Fibroblast of the aortic adventitia (primary cell): ENCODE data around the gene COL11A2. TPM values are rescaled to one million over a fixed set of nuclear protein-coding genes. Genes with fewer than 3 reads are reported as not detected.

ENCODE experiments used
- DNase-seq: peaks from one replicate; pipeline ENCODE4 v3.0.0-alpha.2; 2010; ENCODE audit warnings: low read depth
- H3K4me3 ChIP-seq: 2 replicates; pipeline ENCODE4 v1.5.1; 2011; ENCODE audit warnings: low read depth, mild to moderate bottlenecking, control low read depth, low read length, moderate library complexity
- total RNA-seq: library from RNA; depleted of rRNA; stranded (reverse); fragments of >200 nt; gene quantifications from 2 replicates; pipeline ENCODE4 v1.2.3, GENCODE V29; 2012; ENCODE audit warnings: low replicate concordance
- TF ChIP-seq, protein P1 (sequence below): IDR thresholded peaks from 2 replicates; pipeline ENCODE4 v1.5.1; 2011; ENCODE audit warnings: mild to moderate bottlenecking, low read length, control low read depth, inconsistent platforms; ENCODE audit not compliant: insufficient read depth

Gene COL11A2
- total RNA-seq, 1 donor, result 0.09 TPM

GRCh38 chr6:33198853-33199436 is 6.7 kb upstream of the COL11A2 start:
- no peak for DNase-seq
- TF ChIP-seq, protein P1, sequence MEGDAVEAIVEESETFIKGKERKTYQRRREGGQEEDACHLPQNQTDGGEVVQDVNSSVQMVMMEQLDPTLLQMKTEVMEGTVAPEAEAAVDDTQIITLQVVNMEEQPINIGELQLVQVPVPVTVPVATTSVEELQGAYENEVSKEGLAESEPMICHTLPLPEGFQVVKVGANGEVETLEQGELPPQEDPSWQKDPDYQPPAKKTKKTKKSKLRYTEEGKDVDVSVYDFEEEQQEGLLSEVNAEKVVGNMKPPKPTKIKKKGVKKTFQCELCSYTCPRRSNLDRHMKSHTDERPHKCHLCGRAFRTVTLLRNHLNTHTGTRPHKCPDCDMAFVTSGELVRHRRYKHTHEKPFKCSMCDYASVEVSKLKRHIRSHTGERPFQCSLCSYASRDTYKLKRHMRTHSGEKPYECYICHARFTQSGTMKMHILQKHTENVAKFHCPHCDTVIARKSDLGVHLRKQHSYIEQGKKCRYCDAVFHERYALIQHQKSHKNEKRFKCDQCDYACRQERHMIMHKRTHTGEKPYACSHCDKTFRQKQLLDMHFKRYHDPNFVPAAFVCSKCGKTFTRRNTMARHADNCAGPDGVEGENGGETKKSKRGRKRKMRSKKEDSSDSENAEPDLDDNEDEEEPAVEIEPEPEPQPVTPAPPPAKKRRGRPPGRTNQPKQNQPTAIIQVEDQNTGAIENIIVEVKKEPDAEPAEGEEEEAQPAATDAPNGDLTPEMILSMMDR, result no peak
- peak overlapping the region; percentile 97 for H3K4me3 ChIP-seq

GRCh38 chr6:33198159-33198852 is 6.0 kb upstream of the COL11A2 start:
- peak overlapping the region; percentile 22 for H3K4me3 ChIP-seq
- no peak for DNase-seq
- TF ChIP-seq, protein P1, result no peak

- DNase-seq, result peak; percentile 74
- TF ChIP-seq, protein P1, result peak; percentile 82
- peak overlapping the region; percentile 15 for H3K4me3 ChIP-seq
Measured at GRCh38 chr6:33197431-33198048, 5.3 kb upstream of the COL11A2 start.

DNA sequence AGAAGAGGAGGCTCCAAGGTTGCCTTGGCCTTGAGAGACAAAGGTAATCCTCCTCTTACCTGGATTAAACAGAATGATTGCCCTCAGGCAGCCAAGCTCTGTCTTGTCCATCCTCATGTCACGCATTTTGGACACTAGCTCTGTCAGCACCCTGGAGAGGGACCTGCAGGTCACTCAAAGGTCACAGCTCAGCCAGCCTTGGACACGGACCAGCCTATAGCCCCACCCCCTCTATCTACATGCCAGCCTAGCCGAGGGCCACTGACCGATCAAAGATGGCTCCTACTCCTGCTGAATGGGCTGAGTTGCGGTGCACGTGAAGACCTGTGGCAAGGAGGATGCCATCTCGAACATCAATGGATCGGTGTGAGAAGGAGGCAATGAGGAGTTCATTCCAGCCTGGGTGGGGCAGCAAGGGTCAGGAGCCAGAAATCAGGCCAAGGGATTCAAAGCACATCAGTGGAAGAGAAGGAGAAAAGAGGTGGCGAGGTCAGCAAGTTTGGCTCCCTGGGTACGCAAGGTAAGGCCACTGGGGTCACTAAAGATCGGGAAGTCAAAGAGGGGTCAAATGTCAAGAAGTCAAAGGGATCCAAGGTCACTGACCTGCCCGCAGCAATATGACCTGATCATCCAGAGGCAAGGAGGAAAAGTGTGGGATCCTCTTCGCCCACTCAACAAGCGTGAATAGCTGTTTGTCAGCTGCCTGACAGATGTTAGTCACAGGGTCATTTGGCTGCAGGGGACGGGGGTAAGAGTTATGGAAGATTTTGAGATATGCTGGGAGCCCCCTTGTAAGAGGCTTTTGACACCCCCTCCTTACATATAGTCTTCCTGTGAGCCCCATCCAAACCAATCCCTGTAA is 3.3 kb upstream of the COL11A2 start:
- TF ChIP-seq, protein P1, result no peak
- no peak for DNase-seq
- H3K4me3 ChIP-seq, result no peak overlapping the region

- TF ChIP-seq, protein P1, result no peak
- DNase-seq, result no peak
- no peak overlapping the region for H3K4me3 ChIP-seq
Measured at GRCh38 chr6:33194431-33194979, 2.2 kb upstream of the COL11A2 start.

GRCh38 chr6:33193619-33194018 is 1.4 kb upstream of the COL11A2 start:
- H3K4me3 ChIP-seq, result no peak overlapping the region
- no peak for DNase-seq
- TF ChIP-seq, protein P1, result no peak
